Measurements from ENCODE around the gene LAMA3.
"Not testable (repeated sequence)": the region's sequence is repeated elsewhere in the genome, so short reads cannot be mapped to it uniquely, and the experiment has no call there.

Gene LAMA3

GRCh38 chr18:23727707-23728493 lies 38.6 kb downstream of the LAMA3 start:
- no peak for DNase-seq (ENCODE audit: low read depth in 3 of 3)

GRCh38 chr18:23730857-23731256 lies 41.6 kb downstream of the LAMA3 start:
- DNase-seq (ENCODE audit: low read depth in 3 of 3), result no peak

- no peak for DNase-seq (ENCODE audit: low read depth in 3 of 3)
Measured at GRCh38 chr18:23731861-23732260, 42.6 kb downstream of the LAMA3 start.

- DNase-seq (ENCODE audit: low read depth in 3 of 3), result no peak
Measured at GRCh38 chr18:23732439-23732838, 43.2 kb downstream of the LAMA3 start.

GRCh38 chr18:23733265-23733664 lies 44.0 kb downstream of the LAMA3 start:
- not testable (repeated sequence) for DNase-seq (ENCODE audit: low read depth in 3 of 3)

GRCh38 chr18:23733895-23734294 lies 44.6 kb downstream of the LAMA3 start:
- no peak for DNase-seq (ENCODE audit: low read depth in 3 of 3)

GRCh38 chr18:23735021-23735464 lies 45.8 kb downstream of the LAMA3 start:
- DNase-seq (ENCODE audit: low read depth in 3 of 3), result no peak

GRCh38 chr18:23737578-23737977 lies 48.3 kb downstream of the LAMA3 start:
- no peak for DNase-seq (ENCODE audit: low read depth in 3 of 3)

- DNase-seq (ENCODE audit: low read depth in 3 of 3), result no peak
Measured at GRCh38 chr18:23738151-23738550, 48.9 kb downstream of the LAMA3 start.

GRCh38 chr18:23738575-23738974 lies 49.3 kb downstream of the LAMA3 start:
- no peak for DNase-seq (ENCODE audit: low read depth in 3 of 3)

GRCh38 chr18:23740105-23740830 lies 51.0 kb downstream of the LAMA3 start:
- no peak for DNase-seq (ENCODE audit: low read depth in 3 of 3)

GRCh38 chr18:23741967-23742366 lies 52.7 kb downstream of the LAMA3 start:
- not testable (repeated sequence) for DNase-seq (ENCODE audit: low read depth in 3 of 3)

- DNase-seq (ENCODE audit: low read depth in 3 of 3), result no peak
Measured at GRCh38 chr18:23743733-23744333, 54.6 kb downstream of the LAMA3 start.

- DNase-seq (ENCODE audit: low read depth in 3 of 3), result no peak
Measured at GRCh38 chr18:23745366-23745765, 56.1 kb downstream of the LAMA3 start.

- no peak for DNase-seq (ENCODE audit: low read depth in 3 of 3)
Measured at GRCh38 chr18:23746851-23747250, 57.6 kb downstream of the LAMA3 start.

GRCh38 chr18:23752363-23752762 lies 63.1 kb downstream of the LAMA3 start:
- no peak for DNase-seq (ENCODE audit: low read depth in 3 of 3)

GRCh38 chr18:23752796-23753195 lies 63.5 kb downstream of the LAMA3 start:
- no peak for DNase-seq (ENCODE audit: low read depth in 3 of 3)

- DNase-seq (ENCODE audit: low read depth in 3 of 3), result no peak
Measured at GRCh38 chr18:23756590-23757436, 67.6 kb downstream of the LAMA3 start.

- DNase-seq (ENCODE audit: low read depth in 3 of 3), result no peak
Measured at GRCh38 chr18:23757437-23757733, 68.1 kb downstream of the LAMA3 start.

GRCh38 chr18:23758281-23758680 lies 69.0 kb downstream of the LAMA3 start:
- no peak for DNase-seq (ENCODE audit: low read depth in 3 of 3)

- no peak for DNase-seq (ENCODE audit: low read depth in 3 of 3)
Measured at GRCh38 chr18:23761941-23762340, 72.7 kb downstream of the LAMA3 start.

GRCh38 chr18:23763343-23763742 lies 74.1 kb downstream of the LAMA3 start:
- no peak for DNase-seq (ENCODE audit: low read depth in 3 of 3)

All from stimulated activated CD4-positive, alpha-beta T cell treated with anti-CD3 and anti-CD28 coated beads, TNF-alpha, amount 100 ng/mL, for 48 hours (primary cell).